ENCODE measurements around the gene CNN2.
A peak's percentile ranks its signal among the peaks of the same experiment; 100 is the strongest.

CNN2 gene

GRCh38 chr19:1032264-1032867 is 6.0 kb downstream of the CNN2 start:
- DNase-seq: no peak

- DNase-seq: no peak
These were observed 9.7 kb downstream of the CNN2 start for GRCh38 chr19:1035998-1036621.

GRCh38 chr19:1037621-1038064 is 11.2 kb downstream of the CNN2 start:
- DNase-seq: no peak

GRCh38 chr19:1038978-1039645 is 12.7 kb downstream of the CNN2 start:
- no peak for DNase-seq

GRCh38 chr19:1039646-1040475 is 13.5 kb downstream of the CNN2 start, which contains the start of gene ABCA7:
Gene ABCA7 (plus strand): TSS chr19:1040107. CDS start chr19:1041362, 1,255 bp downstream.
- DNase-seq: peak; percentile 74

GRCh38 chr19:1040476-1041271 is 14.3 kb downstream of the CNN2 start:
- no peak for DNase-seq

GRCh38 chr19:1041272-1041834 is 14.9 kb downstream of the CNN2 start:
- DNase-seq: no peak

- no peak for DNase-seq
These were observed 15.7 kb downstream of the CNN2 start for GRCh38 chr19:1041835-1042685.

GRCh38 chr19:1042689-1043511 is 16.5 kb downstream of the CNN2 start:
- DNase-seq: no peak

- no peak for DNase-seq
These were observed 18.8 kb downstream of the CNN2 start for GRCh38 chr19:1045247-1045603.

- DNase-seq: no peak
These were observed 19.8 kb downstream of the CNN2 start for GRCh38 chr19:1046117-1046626.

- DNase-seq: no peak
These were observed 20.7 kb downstream of the CNN2 start for GRCh38 chr19:1046836-1047695.

GRCh38 chr19:1047696-1048147 is 21.3 kb downstream of the CNN2 start:
- no peak for DNase-seq

GRCh38 chr19:1049106-1049505 is 22.7 kb downstream of the CNN2 start:
- DNase-seq: no peak

GRCh38 chr19:1049800-1050199 is 23.4 kb downstream of the CNN2 start:
- DNase-seq: no peak

GRCh38 chr19:1050989-1051788 is 24.8 kb downstream of the CNN2 start:
- DNase-seq: no peak

GRCh38 chr19:1051791-1052190 is 25.4 kb downstream of the CNN2 start:
- DNase-seq: no peak
